Glomerular visceral epithelial cell (primary cell): ENCODE results near the gene GTF3C4.

Experiments used
- DNase-seq: peaks from one replicate; pipeline ENCODE4 v3.0.0-alpha.2; 2016; ENCODE audit errors: extremely low spot score

The GTF3C4 gene

GRCh38 chr9:132732326-132733259, 62.3 kb downstream of the GTF3C4 start:
- DNase-seq = peak; percentile 21

DNA sequence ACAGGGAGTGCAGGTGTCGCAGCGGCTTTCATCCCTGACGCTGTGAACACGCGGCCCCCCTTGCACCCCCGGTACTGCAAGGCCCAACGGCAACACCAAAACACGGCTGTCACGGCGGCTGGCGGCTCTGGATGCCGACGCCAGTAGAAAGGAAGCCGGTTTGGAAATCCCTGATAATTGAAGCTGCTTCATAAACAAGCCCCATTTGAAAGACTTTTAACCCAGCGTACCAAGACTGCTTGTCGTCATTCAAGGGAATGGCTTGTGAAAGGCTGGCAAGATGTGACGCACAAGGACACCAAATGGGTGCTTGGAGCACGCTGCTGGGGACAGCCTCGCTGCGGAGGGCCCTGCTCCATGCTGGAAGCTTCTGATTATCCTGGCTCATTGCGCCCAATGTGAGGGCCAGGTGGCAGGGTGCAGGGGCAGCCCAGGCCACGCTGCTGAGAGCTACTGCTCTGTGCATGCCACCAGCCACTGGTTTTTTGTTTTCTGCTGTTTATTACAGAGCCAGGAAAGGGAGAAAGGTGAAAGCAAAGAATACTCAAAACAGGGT, 63.1 kb downstream of the GTF3C4 start:
- no peak for DNase-seq

GRCh38 chr9:132739710-132740310, 69.5 kb downstream of the GTF3C4 start:
- DNase-seq = no peak

DNA sequence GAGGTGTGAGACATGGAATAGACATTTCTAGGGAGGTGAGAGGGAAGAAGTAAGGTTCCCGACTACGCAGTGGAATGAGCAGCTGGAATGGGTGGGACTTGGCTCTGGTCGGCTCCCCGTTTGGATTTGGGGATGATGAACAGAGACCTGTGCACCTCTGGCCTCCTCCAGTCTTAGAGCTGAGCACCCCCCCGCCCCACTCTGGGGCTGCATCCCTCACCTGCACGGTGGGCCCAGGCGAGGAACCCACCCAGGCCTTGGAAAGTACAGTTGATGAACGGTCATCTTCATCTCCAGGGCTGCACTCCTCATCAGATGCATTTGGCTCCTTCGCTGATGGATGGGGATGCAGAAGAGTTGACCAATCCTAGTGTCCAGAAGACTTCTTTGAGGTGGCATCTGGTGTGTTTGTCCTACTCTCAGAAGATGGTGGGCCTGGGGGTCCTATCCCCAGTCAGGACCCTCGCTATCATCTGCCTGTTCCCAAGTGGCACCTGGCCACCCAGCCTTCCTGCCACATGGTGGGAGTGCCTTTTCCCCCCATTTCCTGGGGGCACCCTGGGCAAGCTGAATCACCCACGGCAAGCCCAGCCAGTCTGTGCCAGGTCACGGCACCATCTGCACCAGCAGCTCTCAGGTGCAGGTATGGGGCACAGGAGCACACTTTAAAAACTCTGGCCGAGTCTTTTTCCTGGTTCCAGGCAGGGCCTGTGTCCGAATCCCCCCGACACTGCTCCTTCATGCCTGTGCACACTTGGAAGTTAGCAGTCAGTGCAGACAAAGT, 70.5 kb downstream of the GTF3C4 start:
- no peak for DNase-seq

- no peak for DNase-seq
These were observed 72.6 kb downstream of the GTF3C4 start for GRCh38 chr9:132742821-132743311.

DNA sequence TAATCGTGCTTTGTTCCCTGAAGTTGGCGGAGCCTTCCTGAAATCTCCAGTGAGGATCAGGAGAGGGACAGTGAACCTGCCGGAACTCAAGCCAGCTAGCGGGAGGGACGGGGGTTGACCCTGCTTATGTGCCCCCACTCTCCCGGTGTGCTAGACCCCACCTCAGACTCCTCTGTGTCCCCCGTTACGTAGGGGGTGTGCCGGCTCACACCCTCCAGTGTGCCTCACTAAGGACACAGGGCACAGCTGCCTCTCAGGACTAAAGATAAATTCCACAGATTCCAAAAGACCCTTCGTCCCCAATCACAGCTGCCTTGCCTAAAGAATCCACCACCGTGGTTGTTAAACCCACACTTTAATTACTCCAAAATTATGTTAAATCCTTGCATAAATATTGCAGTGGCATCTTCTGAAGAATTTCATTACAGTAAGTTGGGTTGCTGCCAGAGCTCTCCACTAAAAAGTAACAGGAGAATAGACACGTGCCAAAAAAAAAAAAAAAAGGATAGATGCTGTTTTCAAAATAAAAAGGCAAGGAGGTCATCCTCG, 73.7 kb downstream of the GTF3C4 start:
- DNase-seq = no peak
